ENCODE data around the gene RIOX2.

RIOX2 gene

DNA sequence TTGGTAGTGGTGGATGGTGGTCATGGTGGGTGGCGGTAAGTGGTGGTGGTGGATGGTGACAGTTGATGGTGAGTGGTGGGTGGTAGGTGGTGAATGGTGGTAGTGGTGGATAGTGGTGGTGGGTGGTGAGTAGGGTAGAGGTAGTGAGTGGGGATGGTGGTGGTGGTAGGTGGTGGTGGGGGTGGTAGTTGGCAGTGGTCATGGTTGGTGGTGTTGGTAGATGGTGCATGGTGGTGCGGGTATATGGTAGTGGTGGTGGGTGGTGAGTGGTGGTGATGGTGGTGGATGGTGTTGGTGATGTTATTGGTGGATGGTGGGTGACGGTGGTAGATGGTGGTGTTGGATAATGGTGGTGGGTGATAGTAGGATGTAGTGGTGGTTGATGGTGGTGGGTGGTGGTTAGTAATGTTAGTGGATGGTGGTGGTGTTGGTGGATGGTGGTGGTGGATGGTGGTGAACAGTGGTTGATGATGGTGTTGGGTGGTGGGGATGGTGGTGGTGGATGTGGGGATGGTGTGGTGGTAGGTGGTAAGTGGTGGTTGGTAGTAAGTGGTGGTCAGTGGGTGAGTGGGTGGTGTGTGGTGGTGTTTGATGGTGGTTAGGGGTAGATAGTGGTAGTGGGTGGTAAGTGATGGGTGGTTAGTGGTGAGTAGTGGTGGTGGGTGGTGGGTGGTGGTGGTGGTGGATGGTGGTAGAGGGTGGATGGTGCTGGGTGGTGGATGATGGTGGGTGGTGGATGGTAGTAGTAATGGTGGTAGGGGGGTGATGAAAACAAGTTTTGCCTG lies 16.7 kb upstream of the RIOX2 start:
- no peak for DNase-seq

DNA sequence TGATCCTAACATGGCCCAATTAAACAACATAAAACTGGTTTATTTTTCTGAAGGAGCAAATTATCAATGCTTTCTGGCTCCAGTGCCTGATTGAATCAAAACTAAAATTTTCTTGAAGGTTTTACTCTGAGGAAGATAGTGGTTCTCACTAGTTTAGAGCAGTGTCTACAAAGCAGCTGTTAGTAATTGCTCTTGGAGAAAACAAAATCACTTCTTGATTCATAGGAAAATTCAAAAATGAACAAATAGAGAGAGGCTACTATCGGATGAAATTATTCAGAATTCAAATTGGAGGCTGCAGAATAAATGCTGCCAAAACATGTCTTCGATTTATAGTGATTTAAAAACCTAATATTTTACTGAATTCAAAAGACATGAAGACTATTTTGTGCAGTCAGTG lies 15.1 kb upstream of the RIOX2 start:
- DNase-seq = no peak

DNA sequence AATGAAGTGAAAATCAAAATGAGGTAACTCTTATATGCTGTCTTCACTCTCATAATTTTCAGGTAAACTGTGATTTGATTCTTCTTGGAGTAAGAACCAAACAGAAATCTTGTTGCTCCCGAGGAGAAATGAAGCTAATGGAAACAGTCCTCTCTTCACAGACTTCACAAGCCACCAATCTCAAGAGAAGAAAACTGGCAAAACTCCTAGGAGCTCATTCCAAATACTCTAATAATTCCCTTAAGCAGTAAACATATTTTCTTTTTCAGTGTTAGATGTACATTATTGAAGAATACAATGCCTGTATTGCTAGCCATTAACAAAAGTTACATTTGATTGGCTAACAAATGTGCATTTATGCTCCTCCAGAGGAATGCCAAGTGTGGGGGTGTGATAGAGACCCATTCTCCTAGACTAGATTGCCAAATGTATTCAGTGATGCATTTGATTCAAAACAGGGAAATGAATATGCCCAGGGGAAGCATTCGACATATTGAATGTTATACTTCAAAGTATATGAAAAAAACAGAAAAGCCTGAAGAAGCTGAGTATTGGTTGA lies 11.8 kb upstream of the RIOX2 start:
- DNase-seq = no peak

DNA sequence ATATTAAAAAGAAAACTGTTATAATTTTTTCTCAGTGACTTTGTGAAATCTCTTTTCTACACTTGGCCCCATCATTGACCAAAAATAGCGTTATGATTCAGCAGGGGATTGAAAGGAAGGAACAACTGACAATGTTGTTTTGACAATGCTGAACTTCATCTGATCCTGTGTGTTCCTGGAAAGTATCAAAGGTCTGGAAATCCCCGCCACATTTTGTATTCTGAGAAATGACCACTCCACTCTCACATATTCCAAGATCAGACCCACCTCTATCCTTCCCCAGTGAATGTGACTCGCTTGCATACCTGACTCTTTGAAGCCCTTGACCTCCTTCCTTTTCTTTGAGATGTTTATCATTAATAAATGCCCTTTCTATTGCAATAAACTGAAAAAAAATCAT lies 9.7 kb upstream of the RIOX2 start:
- DNase-seq = no peak

DNA sequence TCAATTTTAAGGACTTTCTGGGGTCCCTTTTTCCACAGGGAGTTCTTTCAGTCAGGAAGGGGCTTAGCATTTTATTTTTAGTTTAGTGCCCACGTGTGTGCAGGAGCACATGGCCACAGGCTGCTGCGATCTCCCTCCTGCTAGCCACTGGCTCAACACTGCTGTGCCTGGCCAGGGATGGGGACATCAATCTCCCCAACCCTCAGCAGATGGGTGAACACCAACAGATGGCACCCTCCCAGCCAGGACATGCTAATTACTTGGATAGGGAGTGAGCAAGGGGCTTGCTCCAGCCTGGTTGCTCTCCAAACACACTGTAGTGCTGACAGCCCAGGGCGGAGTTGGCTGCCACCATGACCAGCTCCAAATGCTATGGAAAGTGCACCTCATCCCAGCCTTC lies 7.4 kb upstream of the RIOX2 start:
- DNase-seq = no peak

DNA sequence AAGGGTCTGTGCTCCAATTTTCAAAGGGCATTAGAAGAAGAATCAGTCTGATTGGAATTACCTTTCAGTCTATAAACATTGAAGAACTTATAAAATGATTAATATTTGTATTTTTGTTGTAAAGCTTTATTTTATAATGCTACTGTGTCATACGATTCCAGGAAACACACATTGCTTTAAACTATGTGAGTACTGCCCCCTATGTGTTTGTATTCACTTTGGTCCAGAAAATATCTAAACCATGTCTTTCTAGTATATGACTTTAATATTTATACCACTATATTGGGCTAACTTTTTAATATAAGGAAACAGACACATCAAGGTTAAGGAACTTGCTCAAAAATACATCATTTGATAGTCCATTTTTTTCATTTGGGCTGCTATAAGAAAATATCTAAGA lies 3.2 kb upstream of the RIOX2 start:
- no peak for DNase-seq

DNA sequence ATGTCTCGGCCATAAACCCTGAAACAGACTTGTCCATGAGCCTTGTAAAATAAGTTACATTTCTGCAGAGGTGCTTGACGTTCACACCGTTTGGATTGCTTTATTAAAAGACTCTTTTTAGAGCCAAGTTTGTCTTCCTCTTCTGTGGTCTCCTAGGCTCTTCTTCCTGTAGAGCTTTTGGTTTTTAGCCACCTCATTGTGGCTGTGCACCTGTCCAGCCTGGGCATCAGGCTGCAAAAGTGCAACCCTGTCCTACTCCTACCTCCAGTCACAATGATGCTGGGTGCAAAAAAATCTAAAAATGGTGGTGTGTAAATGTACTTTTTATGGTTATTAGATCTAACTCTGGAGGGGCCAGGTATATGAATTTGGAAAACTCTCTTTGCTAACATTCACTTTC lies 2.8 kb upstream of the RIOX2 start:
- DNase-seq = no peak

DNA sequence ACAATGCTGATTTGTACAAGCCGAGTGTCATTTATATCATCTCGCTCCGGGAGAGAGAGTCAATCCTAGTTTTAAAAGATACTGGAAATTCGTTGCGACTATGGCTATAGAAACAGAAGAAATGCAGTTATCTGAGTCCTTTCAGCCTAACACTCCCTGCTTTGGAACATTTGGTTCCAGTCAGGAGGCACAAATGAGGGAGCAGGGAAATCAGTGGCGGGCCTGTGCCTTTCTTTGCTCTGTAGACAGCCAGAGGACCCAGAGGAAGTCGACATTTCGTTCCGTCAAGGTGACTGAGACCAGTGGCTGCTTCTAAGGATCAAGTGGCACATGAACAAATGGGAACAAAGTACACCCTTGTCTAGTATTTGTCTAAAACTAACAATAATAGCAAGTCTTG lies 745 bp upstream of the RIOX2 start:
- DNase-seq = no peak

DNA sequence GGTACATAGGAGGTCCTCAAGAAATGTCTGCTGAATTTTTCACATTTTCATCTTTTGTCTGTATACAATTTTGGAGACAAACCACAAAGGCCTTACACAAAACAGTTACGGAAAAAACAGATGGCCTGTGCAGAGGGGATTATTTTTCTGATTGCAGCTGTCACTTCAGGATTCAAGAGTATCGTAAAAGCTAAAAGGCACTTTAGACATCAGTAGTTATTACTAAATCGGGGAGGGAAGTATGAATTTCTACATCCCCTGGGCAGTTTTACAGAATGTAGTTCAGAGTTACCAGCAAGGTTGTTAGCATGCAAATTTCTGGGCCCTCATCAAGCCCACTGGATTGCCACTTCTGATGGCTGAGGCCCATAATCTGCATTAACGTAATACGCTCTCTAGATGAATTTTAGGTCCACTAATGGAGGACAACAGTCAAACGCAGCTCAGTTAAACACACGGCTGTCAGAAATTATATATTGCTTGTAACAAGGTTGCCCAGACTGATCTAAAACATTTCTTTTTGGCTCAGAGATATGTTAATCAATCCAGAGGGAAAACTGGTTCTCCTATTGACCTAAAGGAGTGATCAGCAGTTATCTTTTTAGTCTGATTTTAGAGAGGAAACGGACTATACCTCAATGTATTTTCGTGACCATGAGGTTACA lies 1.1 kb downstream of the RIOX2 start:
- DNase-seq = no peak

DNA sequence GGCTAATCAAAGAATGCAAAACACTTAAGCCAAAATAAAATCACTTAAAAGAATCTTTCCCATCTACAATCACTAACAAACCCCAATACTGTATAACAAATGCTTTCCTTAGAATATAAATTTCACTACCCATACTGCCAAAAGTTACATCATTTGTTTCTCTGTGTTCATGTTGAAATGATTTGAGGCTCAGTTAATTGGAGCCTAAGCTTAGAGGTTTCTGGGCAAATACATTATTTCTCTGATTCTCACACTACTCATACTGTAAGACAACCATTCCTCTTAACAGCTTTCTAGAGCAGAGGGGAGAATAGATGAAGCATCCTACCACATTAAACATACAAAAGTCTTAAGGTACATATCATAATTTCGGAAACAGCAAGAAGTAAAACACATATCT lies 2.1 kb downstream of the RIOX2 start:
- DNase-seq = no peak

DNA sequence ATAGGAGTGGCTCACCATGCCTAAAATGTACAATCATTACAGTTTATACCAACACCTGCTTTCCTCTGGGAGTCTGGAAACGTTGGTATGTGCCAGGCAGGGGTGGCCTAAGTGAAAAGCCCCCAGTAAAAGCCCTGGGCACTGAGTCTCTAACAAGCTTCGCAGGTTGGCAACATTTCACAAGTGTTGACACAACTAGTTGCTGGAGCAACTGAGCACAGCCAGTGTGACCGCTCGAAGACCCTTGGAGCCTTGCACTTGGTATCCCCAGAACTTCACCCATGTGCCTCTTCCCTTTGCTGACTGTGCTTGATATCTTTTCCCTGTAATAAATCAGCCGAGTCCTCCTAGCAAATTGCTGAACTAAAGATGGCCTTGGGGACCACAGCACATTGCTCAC lies 2.7 kb downstream of the RIOX2 start:
- DNase-seq = no peak

DNA sequence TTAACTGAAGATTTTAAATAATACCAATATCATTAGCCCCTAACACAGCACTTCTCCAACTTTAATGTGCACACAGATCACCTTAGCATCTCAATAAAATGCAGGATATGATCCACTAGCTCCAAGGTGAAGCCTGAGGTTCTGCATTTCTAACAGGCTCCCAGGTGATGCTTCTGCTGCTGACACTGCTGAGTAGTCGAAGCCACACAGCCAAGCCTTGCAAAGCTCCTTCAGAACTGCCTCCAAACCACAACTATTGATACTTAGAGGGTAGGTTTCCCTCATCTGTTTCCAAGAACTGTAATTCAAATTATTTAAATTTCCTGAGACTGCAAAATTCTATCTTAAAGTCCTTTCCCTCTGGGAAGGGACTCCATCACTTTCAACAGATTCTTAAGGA lies 3.9 kb downstream of the RIOX2 start:
- DNase-seq = no peak

DNA sequence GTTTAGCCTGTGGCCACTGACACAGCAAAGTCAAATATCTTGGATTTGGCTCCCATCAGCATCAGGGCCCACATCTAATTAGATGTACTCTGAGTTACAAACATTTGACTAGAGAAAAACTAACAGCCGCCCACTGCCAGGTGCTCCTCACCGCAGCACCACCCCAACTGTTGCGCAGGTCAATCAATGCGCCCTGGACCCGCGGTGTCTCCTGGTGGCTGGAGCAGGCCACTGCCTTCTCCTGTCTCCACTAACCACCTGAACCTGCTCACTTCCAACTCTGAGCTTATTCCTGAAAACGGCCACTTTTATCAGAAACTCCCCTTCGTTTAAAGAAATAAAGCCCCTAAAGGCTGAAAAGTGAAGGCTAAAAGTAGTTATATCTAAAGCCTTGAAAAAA lies 4.3 kb downstream of the RIOX2 start:
- DNase-seq = no peak

DNA sequence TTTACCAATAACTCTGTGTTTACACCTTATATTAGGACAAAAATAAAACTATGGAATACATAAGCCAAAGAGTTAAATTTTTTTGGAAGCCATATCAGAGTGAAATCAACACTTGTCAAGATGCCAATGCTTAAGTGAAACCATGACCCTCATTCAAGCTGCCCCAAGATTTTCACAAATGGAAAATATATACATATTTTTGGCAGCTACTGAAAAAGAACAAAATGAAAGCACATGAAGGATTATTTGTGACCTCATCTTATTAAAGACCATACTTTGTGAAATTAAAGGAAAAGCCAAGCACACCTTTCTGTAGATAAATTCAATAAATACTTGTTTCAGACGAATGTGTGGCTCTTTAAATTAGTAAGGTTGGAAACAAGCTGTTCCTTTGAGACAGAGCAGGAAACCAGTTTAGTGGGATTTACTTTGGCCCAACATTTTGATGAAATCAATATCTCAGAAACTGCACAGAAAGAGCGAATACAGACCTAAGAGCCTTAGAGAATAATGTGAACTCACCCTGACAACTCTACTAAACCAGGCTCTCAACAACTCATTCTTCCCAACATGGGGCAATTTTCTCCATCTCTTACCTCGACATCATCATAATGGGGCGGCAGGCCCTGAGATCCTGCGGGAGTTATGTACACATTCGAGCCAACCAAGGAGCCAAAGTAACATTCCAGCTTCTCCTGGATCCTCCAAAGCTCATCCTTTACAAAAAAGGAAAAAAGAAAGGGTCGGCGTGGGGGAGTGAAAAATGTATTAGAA lies 11.1 kb downstream of the RIOX2 start:
- no peak for DNase-seq

DNA sequence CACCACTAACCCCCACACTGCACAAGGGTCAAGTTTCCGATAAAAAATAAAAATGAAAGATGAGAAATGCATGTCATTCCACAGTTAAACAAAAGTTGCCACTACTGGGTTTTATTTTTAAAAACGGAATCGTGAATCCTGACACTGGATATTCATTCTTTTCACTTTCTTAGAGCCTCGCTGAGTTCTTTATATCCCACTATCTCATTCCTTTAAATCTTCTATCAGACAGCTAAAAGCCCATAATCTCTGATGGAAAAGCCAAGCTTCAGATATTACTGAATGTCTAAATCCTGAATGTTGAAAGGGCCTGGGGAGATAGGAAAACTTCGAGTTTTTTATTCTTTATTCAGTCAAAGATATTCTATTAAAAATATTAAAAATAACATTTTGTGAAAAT lies 11.7 kb downstream of the RIOX2 start:
- DNase-seq = no peak

DNA sequence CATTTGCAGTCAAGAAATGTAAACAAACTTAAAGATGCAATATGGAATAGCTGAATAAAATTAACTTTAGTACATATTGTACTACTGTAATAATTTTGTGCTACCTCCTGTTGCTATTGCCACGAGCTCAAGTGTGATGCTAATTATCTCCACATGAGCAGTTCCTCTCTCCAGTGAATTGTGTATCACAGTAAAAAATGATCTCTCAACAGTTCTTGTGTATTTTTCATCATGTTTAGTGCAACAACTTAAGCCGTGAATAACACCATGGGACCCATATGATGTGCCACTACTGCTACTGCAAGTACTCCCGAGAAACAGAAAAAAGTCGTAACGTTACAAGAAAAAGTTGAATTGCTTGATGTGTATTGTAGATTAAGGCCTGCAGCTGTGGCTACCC lies 12.4 kb downstream of the RIOX2 start:
- no peak for DNase-seq

DNA sequence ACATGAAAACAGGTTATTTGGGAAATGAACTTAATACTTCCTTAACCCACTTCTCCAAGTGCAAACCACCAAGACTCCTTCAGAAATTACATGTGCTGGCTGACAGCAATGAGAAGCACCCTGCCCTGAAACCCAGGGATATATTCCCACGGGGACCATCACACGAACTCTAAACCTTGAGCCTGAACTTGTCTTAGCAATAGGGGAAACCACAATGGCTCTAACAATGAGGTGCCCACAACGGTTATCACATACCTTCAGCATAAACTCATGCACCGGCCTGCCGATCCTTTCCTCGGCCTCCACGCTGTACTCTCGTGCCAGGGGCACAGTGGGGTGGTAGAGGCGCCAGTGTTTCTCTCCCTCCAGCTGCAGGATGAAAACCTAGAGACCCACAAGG lies 13.4 kb downstream of the RIOX2 start:
- DNase-seq = no peak

DNA sequence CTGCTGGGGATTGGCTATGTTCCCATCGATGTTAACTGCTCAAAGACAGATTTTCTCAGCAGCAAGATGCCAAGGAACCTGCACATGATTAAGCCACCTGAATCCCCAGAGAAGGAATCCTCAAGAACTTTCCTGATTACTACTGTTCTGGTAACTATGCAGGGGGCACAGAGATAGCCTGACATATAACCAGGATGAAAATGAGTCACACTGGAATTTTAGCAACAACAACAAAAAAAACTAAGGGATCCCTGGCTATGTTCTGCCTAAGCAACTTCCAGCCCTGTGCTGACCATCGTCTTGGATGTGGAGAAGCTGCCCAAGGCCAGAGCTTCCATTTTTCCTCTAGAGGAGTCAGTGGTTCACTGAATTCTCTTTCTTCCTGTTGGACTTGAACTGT lies 13.8 kb downstream of the RIOX2 start:
- no peak for DNase-seq

DNA sequence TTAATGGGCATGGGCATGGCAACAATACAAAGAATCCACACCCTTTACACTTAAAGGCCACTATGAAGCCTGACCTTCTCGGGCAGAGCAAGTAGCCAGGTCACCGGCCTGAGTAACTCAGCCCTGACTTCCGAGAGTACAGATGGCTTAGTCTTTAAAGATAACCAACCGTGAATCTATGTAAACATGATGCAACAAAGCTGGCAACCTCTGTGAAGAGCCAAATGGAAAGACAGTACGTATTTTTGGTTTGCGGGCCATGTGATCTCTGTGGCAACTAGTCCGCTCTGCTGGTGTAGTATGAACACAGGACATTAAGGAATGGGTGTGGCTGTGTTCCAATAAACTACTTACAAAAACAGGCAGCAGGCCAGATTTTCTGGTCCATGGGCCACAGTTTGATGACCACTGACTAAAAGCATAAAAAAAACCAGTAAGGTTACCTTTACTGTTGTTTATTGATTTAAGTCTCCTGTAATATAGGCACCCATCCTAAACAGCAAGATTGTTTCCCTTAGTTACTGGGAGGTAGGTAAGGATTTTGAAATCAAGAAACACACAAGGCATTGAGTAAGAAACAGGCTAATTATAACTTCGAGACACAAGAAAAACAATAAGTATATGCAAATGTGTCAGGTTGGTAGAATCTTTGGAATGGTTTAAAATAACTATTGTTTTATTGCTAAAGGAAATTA lies 14.5 kb downstream of the RIOX2 start:
- DNase-seq = no peak

DNA sequence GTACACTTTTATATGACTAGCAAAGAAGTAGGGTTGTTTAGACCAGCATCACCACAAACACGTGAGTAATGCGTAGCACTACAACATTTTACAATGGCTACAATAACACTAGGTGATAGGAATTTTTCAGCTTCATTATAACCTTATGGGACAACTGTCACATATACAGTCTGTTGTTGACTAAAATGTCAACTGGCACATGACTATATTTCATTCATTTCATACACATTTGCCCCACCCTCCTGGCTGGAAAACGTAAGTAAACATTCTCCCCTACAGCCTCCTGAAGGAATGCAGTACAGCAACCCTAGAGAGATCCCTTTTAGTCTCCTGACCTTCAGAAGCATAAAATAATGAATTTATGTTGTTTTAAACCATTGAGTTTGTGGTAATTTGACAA lies 16.2 kb downstream of the RIOX2 start:
- DNase-seq = no peak

DNA sequence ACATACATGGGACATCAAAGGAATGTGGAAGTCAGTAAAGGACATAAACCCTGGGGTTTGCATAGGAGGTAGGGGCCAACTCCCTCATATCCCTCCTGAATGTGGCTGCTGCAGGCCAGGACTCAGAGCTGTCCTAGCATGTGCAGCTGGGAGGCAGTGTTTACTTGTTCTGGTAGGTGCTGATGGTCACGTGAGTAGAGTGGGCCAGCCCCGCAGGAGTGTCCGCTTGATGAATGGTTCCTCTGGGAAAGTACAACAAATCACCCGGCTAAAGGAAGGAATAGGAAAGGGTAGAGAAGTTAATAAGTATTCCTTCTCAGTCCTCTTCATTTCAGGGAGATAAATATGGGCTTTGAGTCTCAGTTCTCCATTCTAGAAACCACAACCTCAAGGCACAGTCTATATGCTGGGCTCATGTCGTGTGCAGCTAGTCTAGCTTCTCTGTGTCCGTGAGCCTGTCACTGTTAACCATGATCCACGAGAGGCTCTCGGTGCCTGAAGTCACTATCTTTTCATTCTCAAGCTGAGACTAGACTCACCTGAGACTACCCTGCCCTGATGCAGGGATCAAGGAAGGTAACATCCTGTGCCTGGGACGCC lies 17.9 kb downstream of the RIOX2 start:
- no peak for DNase-seq

DNA sequence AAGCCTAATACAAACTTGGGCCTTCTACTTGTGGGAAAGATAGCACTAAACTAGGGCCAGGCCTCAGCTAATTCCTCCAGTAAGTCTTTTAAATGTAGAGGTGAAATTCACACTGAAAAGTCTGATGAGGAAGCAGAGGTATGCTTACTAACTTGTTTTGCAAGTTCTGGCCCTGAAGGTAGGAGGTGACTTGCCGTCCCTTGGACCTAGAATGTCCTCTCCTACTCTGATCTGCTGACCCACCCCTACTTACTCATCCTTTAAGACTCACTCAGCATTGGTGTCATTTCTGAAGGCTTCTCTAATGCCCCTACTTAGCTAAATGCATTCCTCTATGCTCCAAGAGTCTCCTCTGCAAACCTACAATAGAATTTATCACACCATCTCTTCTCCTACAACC lies 19.4 kb downstream of the RIOX2 start:
- DNase-seq = no peak

DNA sequence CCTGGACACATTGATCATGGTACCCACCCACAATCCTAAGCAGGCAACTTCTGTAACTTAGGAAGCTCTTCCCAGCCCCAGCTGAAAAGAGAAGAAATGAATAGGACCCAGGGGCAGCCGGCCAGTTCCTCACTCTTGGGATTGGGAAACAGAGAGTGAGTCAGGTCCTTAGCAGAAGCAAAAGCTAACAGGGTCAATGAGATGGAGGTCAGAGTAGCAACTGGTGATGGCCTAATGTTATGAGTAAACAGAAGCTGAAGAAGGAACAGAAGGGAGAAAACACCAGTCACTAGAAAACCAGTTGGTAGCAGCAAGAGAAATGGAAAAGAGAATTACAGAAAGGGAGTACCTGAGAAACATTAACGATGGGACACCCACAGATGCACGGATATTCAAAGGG lies 20.0 kb downstream of the RIOX2 start:
- DNase-seq = no peak
